HG02884 (cell line): ENCODE measurements around the gene KIF2C.
A peak's percentile ranks its signal among the peaks of the same experiment; 100 is the strongest.
"Not testable (repeated sequence)": the region's sequence is repeated elsewhere in the genome, so short reads cannot be mapped to it uniquely, and the experiment has no call there.

Experiments
- ATAC-seq: cut with Tn5 transposase; IDR thresholded peaks from one replicate; pipeline ENCODE4 v1.9.1; 2021; ENCODE audit warnings: mild to moderate bottlenecking, moderate library complexity; ENCODE audit not compliant: unreplicated experiment

Gene KIF2C

GRCh38 chr1:44792736-44793502, 53.3 kb downstream of the KIF2C start:
- ATAC-seq = no peak

- not testable (repeated sequence) for ATAC-seq
Measured at GRCh38 chr1:44797886-44798285, 58.2 kb downstream of the KIF2C start.

- ATAC-seq = no peak
Measured at GRCh38 chr1:44798481-44799365, 59.1 kb downstream of the KIF2C start.

- ATAC-seq = peak; percentile 83
Measured at GRCh38 chr1:44799770-44800584, 60.3 kb downstream of the KIF2C start, which contains the start of gene PLK3. PLK3 (plus strand) TSS chr1:44800377; CDS start chr1:44800464, 87 bp downstream.

- ATAC-seq = no peak
Measured at GRCh38 chr1:44801491-44802305, 62.1 kb downstream of the KIF2C start.

GRCh38 chr1:44802306-44803061, 62.8 kb downstream of the KIF2C start:
- no peak for ATAC-seq

GRCh38 chr1:44803062-44803311, 63.4 kb downstream of the KIF2C start:
- no peak for ATAC-seq

- ATAC-seq = no peak
Measured at GRCh38 chr1:44803312-44804095, 63.9 kb downstream of the KIF2C start.

GRCh38 chr1:44805311-44806024, 65.8 kb downstream of the KIF2C start:
- no peak for ATAC-seq

GRCh38 chr1:44806025-44806703, 66.5 kb downstream of the KIF2C start:
- no peak for ATAC-seq

GRCh38 chr1:44806704-44807363, 67.2 kb downstream of the KIF2C start, which contains the start of gene DYNLT4:
DYNLT4 (minus strand) TSS chr1:44807351; CDS start chr1:44806668, 683 bp downstream.
- no peak for ATAC-seq

- ATAC-seq = no peak
Measured at GRCh38 chr1:44807364-44808062, 67.9 kb downstream of the KIF2C start.

GRCh38 chr1:44808063-44808937, 68.7 kb downstream of the KIF2C start, which contains the start of gene BTBD19:
BTBD19 (plus strand) TSS chr1:44808523; CDS start chr1:44808821, 298 bp downstream.
- ATAC-seq = no peak

GRCh38 chr1:44808938-44809917, 69.6 kb downstream of the KIF2C start:
- no peak for ATAC-seq
